Thyroid gland (tissue), 4 donors: ENCODE results near the gene SV2B. TPM values are rescaled to one million over a fixed set of nuclear protein-coding genes. Genes with fewer than 3 reads are reported as not detected.

Experiments
- DNase-seq, 2 donors: peaks; one replicate each; pipeline ENCODE4 v3.0.0-alpha.2; 2019
- H3K27ac ChIP-seq, 3 donors: fragments of 200-600 bp; sonication (generic); 1 replicate in 2 of 3; 2 replicates in 1 of 3; pipeline ENCODE4 v1.5.1; 2016 to 2019; ENCODE audit warnings: mild to moderate bottlenecking in 1 of 3, moderate library complexity in 1 of 3
- H3K27me3 ChIP-seq: fragments of 200-600 bp; sonication (generic); one replicate; pipeline ENCODE4 v1.5.1; 2019
- H3K36me3 ChIP-seq, 2 donors: fragments of 200-600 bp; sonication (generic); one replicate each; pipeline ENCODE4 v1.5.1; 2016 to 2019
- H3K4me1 ChIP-seq, 2 donors: fragments of 200-600 bp; sonication (generic); one replicate each; pipeline ENCODE4 v1.5.1; 2017 to 2019
- H3K4me3 ChIP-seq, 3 donors: fragments of 200-600 bp; sonication (generic); replicated peaks in 1 of 3; 1 replicate in 2 of 3; 2 replicates in 1 of 3; pipeline ENCODE4 v1.5.1; 2016; ENCODE audit warnings: mild to moderate bottlenecking in 1 of 3
- H3K9me3 ChIP-seq: fragments of 200-600 bp; sonication (generic); one replicate; pipeline ENCODE4 v1.5.1; 2017
- POLR2A ChIP-seq, 2 donors: fragments of 450-650 bp; IDR thresholded peaks; one replicate each; pipeline ENCODE4 v1.6.1; 2017; ENCODE audit warnings: antibody characterized with exemption in 2 of 2, mild to moderate bottlenecking in 2 of 2, moderate library complexity in 1 of 2
- WGBS, 2 donors: methylation state at CpG; one replicate each; pipeline ENCODE4 v1.1.5; 2017; 5-methylcytosine and 5-hydroxymethylcytosine counted together
- intact Hi-C: fragments of 100-400 bp; cut with DNase I; formaldehyde crosslinking; loops from one replicate; pipeline ENCODE4 v1.15.1; 2023
- total RNA-seq, 4 donors: library from RNA; depleted of rRNA; stranded (reverse); fragments of >200 nt; gene quantifications; one replicate each; pipeline ENCODE4 v1.2.3, GENCODE V29; 2016
- TF ChIP-seq, protein P1 (sequence below), 6 experiments: fragments of 200-600 bp in 3 of 6; fragments of 450-650 bp in 3 of 6; sonication (generic) in 3 of 6; IDR thresholded peaks; one replicate each; pipeline ENCODE4 v1.5.1; 2016 to 2019; ENCODE audit warnings: antibody characterized with exemption in 6 of 6, mild to moderate bottlenecking in 2 of 6, inconsistent platforms in 1 of 6, moderate library complexity in 1 of 6

The SV2B gene
- total RNA-seq, 4 donors from 2014 or later = 0.83 to 3.9 (median 2.2) TPM

DNA sequence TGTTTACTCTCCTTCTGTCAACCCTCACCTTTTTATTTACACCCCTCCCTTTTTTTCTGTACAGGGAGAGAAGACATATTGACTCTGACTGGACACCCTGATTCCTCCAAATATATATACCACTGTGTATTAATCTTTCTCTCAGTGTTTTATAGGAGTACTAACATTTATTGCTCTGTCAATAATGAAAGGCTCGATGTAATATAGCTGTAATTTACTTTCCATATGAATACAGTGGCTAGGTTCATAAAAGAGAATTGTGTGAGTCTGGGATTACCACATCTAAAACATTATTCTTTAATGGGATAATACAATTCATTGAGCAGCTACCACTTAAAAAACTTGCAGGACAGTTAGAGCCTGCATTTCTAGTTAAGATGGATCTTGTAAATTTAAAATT lies 194.3 kb downstream of the SV2B start:
- no peaks in the 10 kb centered on the region for H3K4me1 ChIP-seq
- no peaks in the 10 kb centered on the region for H3K36me3 ChIP-seq
- H3K4me3 ChIP-seq = no peak overlapping the region
- TF ChIP-seq, protein P1, sequence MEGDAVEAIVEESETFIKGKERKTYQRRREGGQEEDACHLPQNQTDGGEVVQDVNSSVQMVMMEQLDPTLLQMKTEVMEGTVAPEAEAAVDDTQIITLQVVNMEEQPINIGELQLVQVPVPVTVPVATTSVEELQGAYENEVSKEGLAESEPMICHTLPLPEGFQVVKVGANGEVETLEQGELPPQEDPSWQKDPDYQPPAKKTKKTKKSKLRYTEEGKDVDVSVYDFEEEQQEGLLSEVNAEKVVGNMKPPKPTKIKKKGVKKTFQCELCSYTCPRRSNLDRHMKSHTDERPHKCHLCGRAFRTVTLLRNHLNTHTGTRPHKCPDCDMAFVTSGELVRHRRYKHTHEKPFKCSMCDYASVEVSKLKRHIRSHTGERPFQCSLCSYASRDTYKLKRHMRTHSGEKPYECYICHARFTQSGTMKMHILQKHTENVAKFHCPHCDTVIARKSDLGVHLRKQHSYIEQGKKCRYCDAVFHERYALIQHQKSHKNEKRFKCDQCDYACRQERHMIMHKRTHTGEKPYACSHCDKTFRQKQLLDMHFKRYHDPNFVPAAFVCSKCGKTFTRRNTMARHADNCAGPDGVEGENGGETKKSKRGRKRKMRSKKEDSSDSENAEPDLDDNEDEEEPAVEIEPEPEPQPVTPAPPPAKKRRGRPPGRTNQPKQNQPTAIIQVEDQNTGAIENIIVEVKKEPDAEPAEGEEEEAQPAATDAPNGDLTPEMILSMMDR (IDR thresholded peaks at IDR 0.05) = no peak
- TF ChIP-seq POLR2A (IDR thresholded peaks at IDR 0.05) = no peak
- 80 to 92% methylated on average over 1 of the region's 1 CpG for WGBS, 2 donors
- H3K9me3 ChIP-seq = no peaks in the 10 kb centered on the region
- no peak overlapping the region for H3K27ac ChIP-seq
- intact Hi-C loops = no loop called here
- DNase-seq = no peak
- no peaks in the 10 kb centered on the region for H3K27me3 ChIP-seq

DNA sequence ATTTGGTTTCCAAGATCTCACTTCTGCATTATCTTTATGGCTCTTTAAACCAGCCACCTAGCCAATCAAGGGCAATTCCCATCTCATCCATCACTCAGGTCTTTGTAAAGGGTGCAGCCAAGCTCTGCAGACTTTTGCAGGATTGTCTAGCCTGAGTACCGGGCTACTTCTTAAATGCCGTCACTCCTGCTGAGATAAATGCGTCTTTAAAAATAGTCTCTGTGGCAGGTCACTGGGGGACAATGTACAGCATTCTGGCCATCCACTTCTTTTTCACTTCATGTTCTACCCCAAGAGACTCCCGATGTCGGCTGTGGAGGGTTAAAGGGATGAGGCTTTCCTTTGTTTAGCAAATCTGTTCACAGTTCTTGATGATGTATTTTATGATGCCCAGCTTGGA lies 194.7 kb downstream of the SV2B start:
- Histone ChIP-seq H3K27ac (no peak overlapping the region), H3K4me3 (no peak overlapping the region), H3K9me3 (no peaks in the 10 kb centered on the region), H3K36me3 (no peaks in the 10 kb centered on the region), H3K4me1 (no peaks in the 10 kb centered on the region), H3K27me3 (no peaks in the 10 kb centered on the region)
- intact Hi-C loops = no loop called here
- TF ChIP-seq, protein P1 (IDR thresholded peaks at IDR 0.05) = no peak
- no peak for TF ChIP-seq POLR2A (IDR thresholded peaks at IDR 0.05)
- WGBS, 2 donors = 63 to 71% methylated on average over 5 of the region's 5 CpGs
- no peak for DNase-seq

DNA sequence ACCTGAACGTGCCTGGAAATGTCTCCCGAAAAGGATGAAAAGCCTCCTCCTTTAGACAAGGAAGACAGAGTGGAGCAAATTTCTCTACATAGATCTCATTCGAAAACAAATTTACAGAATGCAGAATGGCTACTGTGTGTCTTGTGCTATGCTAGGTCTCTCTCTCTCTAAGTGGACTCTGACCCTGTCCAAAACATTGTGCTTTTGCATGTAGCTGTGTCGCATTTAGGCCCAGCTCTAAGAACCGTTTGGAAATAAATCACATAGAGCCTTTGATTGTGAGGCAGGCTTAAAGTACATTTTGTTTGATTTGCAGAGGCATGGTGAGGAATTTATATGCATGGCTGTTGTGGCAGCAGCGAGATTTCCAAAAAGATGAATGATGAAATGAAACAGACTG lies 198.0 kb downstream of the SV2B start:
- Histone ChIP-seq H3K36me3 (no peaks in the 10 kb centered on the region), H3K27ac (no peak overlapping the region), H3K4me3 (no peak overlapping the region), H3K9me3 (no peaks in the 10 kb centered on the region), H3K27me3 (no peaks in the 10 kb centered on the region), H3K4me1 (no peaks in the 10 kb centered on the region)
- 82 to 89% methylated on average over 6 of the region's 6 CpGs for WGBS, 2 donors
- TF ChIP-seq, protein P1 (IDR thresholded peaks at IDR 0.05) = no peak
- TF ChIP-seq POLR2A (IDR thresholded peaks at IDR 0.05) = no peak
- intact Hi-C loops = no loop called here
- no peak for DNase-seq

DNA sequence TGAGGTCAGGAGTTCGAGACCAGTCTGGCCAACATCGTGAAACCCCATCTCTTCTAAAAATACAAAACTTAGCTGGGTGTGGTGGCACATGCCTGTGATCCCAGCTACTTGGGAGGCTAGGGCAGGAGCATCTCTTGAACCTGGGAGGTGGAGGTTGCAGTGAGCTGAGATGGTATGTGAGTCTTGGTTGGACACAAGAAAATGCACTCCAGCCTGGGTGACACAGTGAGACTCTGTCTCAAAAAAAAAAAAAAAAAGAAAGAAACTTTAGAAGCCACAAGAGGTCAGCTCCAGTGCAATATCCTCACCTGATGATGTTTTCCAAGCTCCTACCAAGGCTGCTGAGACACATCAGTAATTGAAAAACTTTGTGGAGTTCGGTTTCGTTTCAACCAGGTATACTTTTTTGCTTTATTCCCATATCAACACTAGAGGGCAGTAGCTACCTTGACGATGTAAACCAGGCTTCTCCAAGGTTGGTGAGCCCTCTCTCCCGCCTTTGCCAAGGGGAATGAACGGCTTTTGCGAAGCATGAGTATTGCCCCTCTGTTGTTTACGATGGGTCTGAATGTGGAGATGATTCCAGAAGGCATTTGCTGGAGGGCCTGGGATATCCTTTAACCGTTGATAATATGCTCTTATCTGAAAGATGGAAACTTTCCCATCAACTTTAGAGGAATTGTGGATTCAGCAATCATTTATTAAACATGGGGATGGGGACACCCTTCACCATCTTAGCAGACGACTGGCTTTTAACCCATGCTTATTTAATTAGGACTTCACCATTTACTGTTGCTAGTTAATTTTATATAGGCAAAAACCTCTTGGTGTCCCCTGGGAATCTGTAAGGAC lies 202.8 kb downstream of the SV2B start:
- TF ChIP-seq, protein P1 (IDR thresholded peaks at IDR 0.05) = peak; percentile 28 to 77 (median 67)
- no peak for TF ChIP-seq POLR2A (IDR thresholded peaks at IDR 0.05)
- intact Hi-C loops = loop anchor here (10.0 kb wide), 1 partner anchor 782 kb away; no protein-coding TSS in a partner anchor
- H3K36me3 ChIP-seq = no peaks in the 10 kb centered on the region
- 20 to 22% methylated on average over 11 of the region's 11 CpGs for WGBS, 2 donors
- H3K4me1 ChIP-seq = no peaks in the 10 kb centered on the region
- peak; percentile 21 to 39 for DNase-seq
- H3K9me3 ChIP-seq = no peaks in the 10 kb centered on the region
- no peak overlapping the region for H3K27ac ChIP-seq
- H3K27me3 ChIP-seq = no peaks in the 10 kb centered on the region
- no peak overlapping the region for H3K4me3 ChIP-seq

DNA sequence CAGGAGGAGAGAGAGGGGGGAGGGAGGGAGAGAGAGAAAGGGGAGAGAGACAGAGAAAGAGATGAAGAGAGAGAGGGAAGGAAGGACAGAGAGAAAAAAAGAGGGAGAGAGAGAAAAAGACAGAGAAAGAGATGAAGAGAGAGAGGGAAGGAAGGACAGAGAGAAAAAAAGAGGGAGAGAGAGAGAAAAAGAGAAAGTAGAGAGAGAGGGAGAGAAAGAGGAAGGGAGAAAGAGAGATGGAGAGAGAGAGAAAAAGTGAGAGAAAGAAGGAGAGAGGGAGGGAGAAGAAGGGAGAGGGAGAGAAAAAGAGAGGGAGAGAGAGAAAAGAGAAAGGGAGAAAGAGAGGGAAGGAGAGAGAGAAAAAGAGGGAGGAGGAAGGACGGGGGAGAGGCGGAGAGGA lies 204.2 kb downstream of the SV2B start:
- 76 to 89% methylated on average over 2 of the region's 2 CpGs for WGBS, 2 donors
- Histone ChIP-seq H3K4me1 (no peaks in the 10 kb centered on the region), H3K9me3 (no peaks in the 10 kb centered on the region), H3K27me3 (no peaks in the 10 kb centered on the region), H3K4me3 (no peak overlapping the region), H3K36me3 (no peaks in the 10 kb centered on the region), H3K27ac (no peak overlapping the region)
- no peak for TF ChIP-seq POLR2A (IDR thresholded peaks at IDR 0.05)
- TF ChIP-seq, protein P1 (IDR thresholded peaks at IDR 0.05) = no peak
- intact Hi-C loops = loop anchor here (10.0 kb wide), 1 partner anchor 781 kb away; no protein-coding TSS in a partner anchor
- DNase-seq = no peak
